NK-92 (cell line): ENCODE measurements around the gene DOK4.
A peak's percentile ranks its signal among the peaks of the same experiment; 100 is the strongest.
"Not testable (repeated sequence)": the region's sequence is repeated elsewhere in the genome, so short reads cannot be mapped to it uniquely, and the experiment has no call there.

Experiments
- DNase-seq: peaks from one replicate; lab custom pipeline; 2025; ENCODE audit not compliant: unreplicated experiment; lab: John Stamatoyannopoulos, UW

Gene DOK4

GRCh38 chr16:57452021-57452420 is 34.3 kb downstream of the DOK4 start:
- no peak for DNase-seq

GRCh38 chr16:57447186-57447962 is 38.9 kb downstream of the DOK4 start, which contains the start of the genes CIAPIN1 and COQ9:
Gene CIAPIN1 (minus strand): TSS chr16:57447385. CDS start chr16:57440928, 6,457 bp downstream.
Gene COQ9 (plus strand): TSS chr16:57447479. CDS start chr16:57447506, 27 bp downstream.
- DNase-seq, result peak; percentile 23

GRCh38 chr16:57446531-57447185 is 39.6 kb downstream of the DOK4 start:
- DNase-seq, result no peak

GRCh38 chr16:57445510-57445909 is 40.8 kb downstream of the DOK4 start:
- no peak for DNase-seq

GRCh38 chr16:57444711-57445110 is 41.6 kb downstream of the DOK4 start:
- no peak for DNase-seq

GRCh38 chr16:57440551-57440950 is 45.7 kb downstream of the DOK4 start:
- not testable (repeated sequence) for DNase-seq

GRCh38 chr16:57439947-57440346 is 46.3 kb downstream of the DOK4 start:
- DNase-seq, result not testable (repeated sequence)

- no peak for DNase-seq
Observed at GRCh38 chr16:57435838-57436237, 50.5 kb downstream of the DOK4 start.

GRCh38 chr16:57434003-57434402 is 52.3 kb downstream of the DOK4 start:
- DNase-seq, result no peak

GRCh38 chr16:57432989-57433388 is 53.3 kb downstream of the DOK4 start:
- DNase-seq, result no peak

GRCh38 chr16:57432505-57432904 is 53.8 kb downstream of the DOK4 start:
- no peak for DNase-seq

GRCh38 chr16:57430955-57431354 is 55.3 kb downstream of the DOK4 start:
- DNase-seq, result no peak

- no peak for DNase-seq
Observed at GRCh38 chr16:57427824-57428223, 58.5 kb downstream of the DOK4 start.

GRCh38 chr16:57427307-57427706 is 59.0 kb downstream of the DOK4 start:
- DNase-seq, result no peak

- DNase-seq, result no peak
Observed at GRCh38 chr16:57426356-57426755, 59.9 kb downstream of the DOK4 start.

GRCh38 chr16:57424583-57424982 is 61.7 kb downstream of the DOK4 start:
- DNase-seq, result no peak

GRCh38 chr16:57423152-57423551 is 63.1 kb downstream of the DOK4 start:
- DNase-seq, result no peak

GRCh38 chr16:57422026-57422944 is 64.0 kb downstream of the DOK4 start:
- DNase-seq, result no peak
